H1 (cell line): ENCODE data around the gene FCN2.

Experiments used
- ASH2L ChIP-seq: fragments of 200-600, 300-600 bp; sonication (generic); IDR thresholded peaks from one replicate; pipeline ENCODE4 v1.7.1; 2017; ENCODE audit warnings: low read length
- CTCF ChIP-seq, 3 experiments: IDR thresholded peaks; 1 replicate in 2 of 3; 2 replicates in 1 of 3; pipeline versions ENCODE4 v1.5.1 to v1.6.1; 2011; ENCODE audit warnings: low read length in 3 of 3, mild to moderate bottlenecking in 3 of 3, inconsistent platforms in 2 of 3, low read depth in 1 of 3, moderate library complexity in 1 of 3; ENCODE audit not compliant: insufficient read depth in 1 of 3; ENCODE audit errors: control extremely low read depth in 1 of 3
- JUND ChIP-seq: IDR thresholded peaks from 2 replicates; pipeline ENCODE4 v1.6.1; 2011; ENCODE audit warnings: mild to moderate bottlenecking, improper control_type of control experiment, low read length
- KDM5A ChIP-seq: fragments of 200-600 bp; IDR thresholded peaks from 2 replicates; pipeline ENCODE4 v1.7.1; 2012; ENCODE audit warnings: mild to moderate bottlenecking, low read length, inconsistent platforms, mixed read lengths
- POLR2A ChIP-seq, 2 experiments: IDR thresholded peaks; 1 replicate in 1 of 2; 2 replicates in 1 of 2; pipeline ENCODE4 v1.6.1; 2011; ENCODE audit warnings: low read depth in 2 of 2, low read length in 2 of 2, mild to moderate bottlenecking in 2 of 2; ENCODE audit errors: control extremely low read depth in 1 of 2

- TF ChIP-seq POLR2A (IDR thresholded peaks at IDR 0.05; ENCODE audit: control extremely low read depth in 1 of 2, low read depth in 2 of 2, low read length in 2 of 2) (no peak), CTCF (IDR thresholded peaks at IDR 0.05; ENCODE audit: control extremely low read depth in 1 of 3, insufficient read depth in 1 of 3, low read depth in 1 of 3, low read length in 3 of 3) (no peak), JUND (no peak), KDM5A (no peak), ASH2L (no peak)
These were observed 33.9 kb upstream of the FCN2 start for GRCh38 chr9:134846699-134847098.
